ENCODE results near the gene DCC. TPM values are rescaled to one million over a fixed set of nuclear protein-coding genes. Genes with fewer than 3 reads are reported as not detected.

The DCC gene
- total RNA-seq, 4 donors from 2014 or later: 0.84 to 1.2 TPM; not detected in 2

DNA sequence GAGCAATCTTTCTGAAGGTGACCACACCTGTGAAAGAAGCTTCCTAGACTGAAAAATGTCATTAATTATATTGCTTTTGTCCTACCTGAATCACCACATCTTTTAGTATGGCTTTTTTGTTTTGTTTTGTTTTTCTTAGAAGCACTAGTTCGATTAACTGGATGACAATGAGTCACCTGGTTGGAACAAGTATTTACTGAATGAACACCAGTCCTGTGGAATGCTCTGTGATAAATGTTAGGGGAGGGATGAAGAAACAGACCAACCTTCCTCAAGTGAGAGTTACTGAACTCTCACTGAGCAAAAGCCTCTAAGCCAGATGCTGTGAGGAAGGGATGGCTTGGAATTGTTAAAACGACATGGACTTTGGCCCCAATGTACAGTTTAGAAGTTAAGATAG, 26.8 kb upstream of the DCC start:
- no peak overlapping the region for H3K27ac ChIP-seq
- no peaks in the 10 kb centered on the region for H3K4me1 ChIP-seq
- 63 to 80% methylated on average over 2 of the region's 2 CpGs for WGBS, 2 donors
- DNase-seq (ENCODE audit: low spot score in 2 of 2): no peak
- no peak for TF ChIP-seq POLR2A (IDR thresholded peaks at IDR 0.05)
- TF ChIP-seq EP300 (IDR thresholded peaks at IDR 0.05): no peak
- TF ChIP-seq CTCF (IDR thresholded peaks at IDR 0.05): no peak
- no peaks in the 10 kb centered on the region for H3K36me3 ChIP-seq
- no peaks in the 10 kb centered on the region for H3K27me3 ChIP-seq
- peaks cover 0 to 5% (median 0%) of the 10 kb centered on the region in 4 donors for H3K9me3 ChIP-seq
- no peak overlapping the region for H3K4me3 ChIP-seq

DNA sequence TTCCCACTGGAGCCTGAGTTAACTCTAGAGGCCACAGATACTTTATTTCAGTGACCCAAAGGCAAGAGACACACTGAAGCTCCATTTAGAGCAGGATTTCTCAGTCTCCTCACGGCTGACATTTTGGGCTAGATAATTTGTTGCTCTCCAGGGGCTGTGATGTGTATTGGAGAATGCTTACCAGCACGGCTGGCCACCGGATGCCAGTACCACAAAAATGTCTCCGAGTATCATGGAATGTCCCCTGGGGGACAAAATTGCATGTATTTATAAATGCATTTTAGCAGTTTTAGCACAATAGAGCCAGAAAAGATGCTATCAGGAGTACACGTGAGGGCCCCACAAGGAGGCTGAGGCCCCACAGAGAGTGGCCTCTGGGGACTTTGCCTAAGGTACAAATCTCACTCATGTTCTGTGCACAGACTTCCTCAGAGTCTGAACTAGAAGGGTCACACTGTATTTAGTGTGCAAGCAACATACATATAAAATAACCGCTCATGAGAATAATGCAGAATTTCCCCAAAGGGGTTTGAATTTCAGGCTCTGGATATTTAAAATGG, 20.5 kb upstream of the DCC start:
- no peak for DNase-seq (ENCODE audit: low spot score in 2 of 2)
- Histone ChIP-seq H3K4me1 (no peaks in the 10 kb centered on the region), H3K27ac (no peak overlapping the region), H3K9me3 (peaks cover 0 to 4% (median 0%) of the 10 kb centered on the region in 4 donors), H3K36me3 (no peaks in the 10 kb centered on the region), H3K4me3 (no peak overlapping the region), H3K27me3 (no peaks in the 10 kb centered on the region)
- TF ChIP-seq POLR2A (IDR thresholded peaks at IDR 0.05) (no peak), CTCF (IDR thresholded peaks at IDR 0.05) (no peak), EP300 (IDR thresholded peaks at IDR 0.05) (no peak)
- WGBS, 2 donors: 43 to 50% methylated on average over 6 of the region's 6 CpGs

DNA sequence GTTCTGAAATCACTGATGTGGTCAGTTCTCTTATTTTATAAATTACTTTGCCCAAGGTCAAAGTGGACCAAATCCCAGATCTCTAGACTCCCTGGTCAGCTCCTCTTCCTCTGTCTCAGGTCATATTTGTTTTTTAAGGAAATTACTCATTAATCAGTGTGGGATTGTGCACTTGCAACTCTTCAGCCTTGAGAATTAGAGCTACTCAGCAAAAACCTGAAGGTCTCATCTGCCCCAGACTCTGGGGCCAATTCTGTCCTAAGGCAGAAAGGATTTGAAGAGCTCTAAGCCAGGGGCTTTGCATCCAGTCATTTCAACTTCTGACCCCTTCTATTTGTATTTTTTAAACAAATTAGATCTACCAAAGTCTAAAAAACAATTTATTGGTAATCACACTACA, 17.7 kb upstream of the DCC start:
- Histone ChIP-seq H3K27ac (no peak overlapping the region), H3K4me1 (no peaks in the 10 kb centered on the region), H3K36me3 (no peaks in the 10 kb centered on the region), H3K9me3 (no peaks in the 10 kb centered on the region), H3K4me3 (no peak overlapping the region), H3K27me3 (no peaks in the 10 kb centered on the region)
- TF ChIP-seq CTCF (IDR thresholded peaks at IDR 0.05) (no peak), EP300 (IDR thresholded peaks at IDR 0.05) (no peak), POLR2A (IDR thresholded peaks at IDR 0.05) (no peak)
- no peak for DNase-seq (ENCODE audit: low spot score in 2 of 2)

GRCh38 chr18:52323802-52324201, 16.2 kb upstream of the DCC start:
- no peak overlapping the region for H3K4me3 ChIP-seq
- no peaks in the 10 kb centered on the region for H3K27me3 ChIP-seq
- H3K9me3 ChIP-seq: no peaks in the 10 kb centered on the region
- DNase-seq (ENCODE audit: low spot score in 2 of 2): no peak
- H3K36me3 ChIP-seq: no peaks in the 10 kb centered on the region
- 13 to 24% methylated on average over 2 of the region's 2 CpGs for WGBS, 2 donors
- no peak overlapping the region for H3K27ac ChIP-seq
- H3K4me1 ChIP-seq: no peaks in the 10 kb centered on the region
- no peak for TF ChIP-seq EP300 (IDR thresholded peaks at IDR 0.05)
- TF ChIP-seq CTCF (IDR thresholded peaks at IDR 0.05): no peak
- TF ChIP-seq POLR2A (IDR thresholded peaks at IDR 0.05): no peak

GRCh38 chr18:52325997-52326396, 14.0 kb upstream of the DCC start:
- WGBS, 2 donors: 17 to 28% methylated on average over 1 of the region's 1 CpG
- no peaks in the 10 kb centered on the region for H3K4me1 ChIP-seq

More at GRCh38 chr18:52325997-52326396, 14.0 kb upstream of the DCC start:
- DNase-seq (ENCODE audit: low spot score in 2 of 2): no peak
- Histone ChIP-seq H3K4me3 (no peak overlapping the region), H3K36me3 (no peaks in the 10 kb centered on the region), H3K27ac (no peak overlapping the region), H3K9me3 (no peaks in the 10 kb centered on the region), H3K27me3 (no peaks in the 10 kb centered on the region)
- TF ChIP-seq CTCF (IDR thresholded peaks at IDR 0.05): no peak
- TF ChIP-seq POLR2A (IDR thresholded peaks at IDR 0.05): no peak
- TF ChIP-seq EP300 (IDR thresholded peaks at IDR 0.05): no peak

Data from tibial nerve (tissue), 4 donors.